CD14-positive monocyte (primary cell): Measurements from ENCODE around the gene IFITM2. TPM values are rescaled to one million over a fixed set of nuclear protein-coding genes. Genes with fewer than 3 reads are reported as not detected.

Experiments used
- DNase-seq, 3 donors: peaks; one replicate each; pipeline ENCODE4 v3.0.0-alpha.2; 2011 to 2022
- H2AFZ ChIP-seq: 2 replicates; pipeline ENCODE4 v1.6.0; 2012; ENCODE audit warnings: mild to moderate bottlenecking, low read depth, low read length, inconsistent platforms; ENCODE audit not compliant: insufficient read depth, poor library complexity, severe bottlenecking
- H3K27ac ChIP-seq, 2 donors: 1 replicate in 1 of 2; 2 replicates in 1 of 2; pipeline ENCODE4 v1.5.1; 2012 to 2013; ENCODE audit warnings: low read length in 2 of 2, control low read depth in 1 of 2, inconsistent platforms in 1 of 2, low read depth in 1 of 2, mild to moderate bottlenecking in 1 of 2
- H3K27me3 ChIP-seq, 2 donors: one replicate each; pipeline versions ENCODE4 v1.6.0 to v1.6.1; 2011 to 2013; ENCODE audit warnings: low read length in 2 of 2; ENCODE audit not compliant: control insufficient read depth in 2 of 2, insufficient read depth in 2 of 2
- H3K36me3 ChIP-seq, 2 donors: replicated peaks in 1 of 2; 1 replicate in 1 of 2; 2 replicates in 1 of 2; pipeline versions ENCODE4 v1.5.1 to v1.6.1; 2012 to 2013; ENCODE audit warnings: low read length in 2 of 2, control low read depth in 1 of 2, inconsistent platforms in 1 of 2, mild to moderate bottlenecking in 1 of 2; ENCODE audit not compliant: insufficient read depth in 2 of 2, control insufficient read depth in 1 of 2
- H3K4me1 ChIP-seq, 2 donors: 1 replicate in 1 of 2; 2 replicates in 1 of 2; pipeline versions ENCODE4 v1.5.1 to v1.6.1; 2012 to 2013; ENCODE audit warnings: low read length in 2 of 2, control low read depth in 1 of 2, inconsistent platforms in 1 of 2, mild to moderate bottlenecking in 1 of 2, moderate library complexity in 1 of 2; ENCODE audit not compliant: insufficient read depth in 2 of 2, control insufficient read depth in 1 of 2
- H3K4me2 ChIP-seq: replicated peaks from 2 replicates; pipeline ENCODE3; 2012; ENCODE audit warnings: low read length, moderate library complexity, mild to moderate bottlenecking; ENCODE audit not compliant: poor library complexity, severe bottlenecking; ENCODE audit errors: extremely low read depth
- H3K4me3 ChIP-seq, 3 experiments: fragments of 200-600 bp in 1 of 3; sonication (generic) in 1 of 3; replicated peaks in 1 of 3; 1 replicate in 2 of 3; 2 replicates in 1 of 3; pipeline ENCODE4 v1.5.1; 2011 to 2013; ENCODE audit warnings: low read length in 3 of 3, mild to moderate bottlenecking in 3 of 3, control low read depth in 2 of 3, low read depth in 2 of 3, inconsistent platforms in 1 of 3, moderate library complexity in 1 of 3
- H3K79me2 ChIP-seq: 2 replicates; pipeline ENCODE4 v1.6.0; 2012; ENCODE audit warnings: mild to moderate bottlenecking, control low read depth, inconsistent platforms, low read length, moderate library complexity; ENCODE audit not compliant: insufficient read depth
- H3K9ac ChIP-seq: 2 replicates; pipeline ENCODE4 v1.6.0; 2017; ENCODE audit warnings: low read length, mild to moderate bottlenecking; ENCODE audit not compliant: insufficient read depth, poor library complexity, severe bottlenecking
- H3K9me3 ChIP-seq, 2 donors: replicated peaks in 1 of 2; 1 replicate in 1 of 2; 2 replicates in 1 of 2; pipeline versions ENCODE4 v1.5.1 to v1.6.1; 2012 to 2013; ENCODE audit warnings: low read length in 2 of 2, control low read depth in 1 of 2; ENCODE audit not compliant: control insufficient read depth in 1 of 2, insufficient read depth in 1 of 2
- H4K20me1 ChIP-seq: 2 replicates; pipeline ENCODE4 v1.6.0; 2012; ENCODE audit warnings: mild to moderate bottlenecking, low read length, control low read depth, moderate library complexity; ENCODE audit not compliant: insufficient read depth
- H3K27ac Mint-ChIP-seq, 7 donors: one replicate each; pipeline ENCODE4 v1.8.0; 2020; ENCODE audit warnings: mild to moderate bottlenecking in 7 of 7, mixed read lengths in 7 of 7, moderate library complexity in 6 of 7, inconsistent platforms in 2 of 7
- H3K27me3 Mint-ChIP-seq, 3 donors: one replicate each; pipeline ENCODE4 v1.8.0; 2021 to 2022; ENCODE audit warnings: low read depth in 3 of 3, mild to moderate bottlenecking in 3 of 3, mixed read lengths in 3 of 3, moderate library complexity in 3 of 3, inconsistent platforms in 1 of 3
- H3K36me3 Mint-ChIP-seq, 2 donors: one replicate each; pipeline ENCODE4 v1.8.0; 2020; ENCODE audit warnings: mixed read lengths in 2 of 2, inconsistent platforms in 1 of 2, mild to moderate bottlenecking in 1 of 2
- H3K4me1 Mint-ChIP-seq: one replicate; pipeline ENCODE4 v1.8.0; 2020; ENCODE audit warnings: mild to moderate bottlenecking, mixed read lengths
- H3K4me3 Mint-ChIP-seq, 2 donors: one replicate each; pipeline ENCODE4 v1.8.0; 2020; ENCODE audit warnings: mild to moderate bottlenecking in 2 of 2, mixed read lengths in 2 of 2, moderate library complexity in 1 of 2
- H3K9me3 Mint-ChIP-seq, 7 donors: one replicate each; pipeline ENCODE4 v1.8.0; 2020 to 2022; ENCODE audit warnings: mixed read lengths in 7 of 7, mild to moderate bottlenecking in 6 of 7, moderate library complexity in 6 of 7, inconsistent platforms in 2 of 7
- CTCF ChIP-seq: fragments of 200-600 bp; IDR thresholded peaks from one replicate; pipeline ENCODE4 v1.8.0; 2022; ENCODE audit warnings: antibody characterized with exemption, mild to moderate bottlenecking
- WGBS: methylation state at CpG from one replicate; pipeline ENCODE4 v1.1.5; 2013; ENCODE audit warnings: missing lambda C conversion rate; ENCODE audit not compliant: insufficient coverage; 5-methylcytosine and 5-hydroxymethylcytosine counted together
- intact Hi-C, 2 donors: fragments of 100-400 bp; cut with micrococcal nuclease; formaldehyde crosslinking; loops; one replicate each; pipeline versions ENCODE4 v1.15.0 to v1.15.1; 2023
- polyA plus RNA-seq, 3 donors: library from polyadenylated mRNA; depleted of rRNA in 1 of 3; unstranded in 2 of 3; stranded (reverse) in 1 of 3; fragments of 300-500 nt in 2 of 3; fragments of >200 nt in 1 of 3; fragmentation: Illumina TruSeq in 2 of 3; gene quantifications; 1 replicate in 2 of 3; 2 replicates in 1 of 3; pipeline ENCODE4 v1.2.3, GENCODE V29; 2012 to 2021

IFITM2 gene
- polyA plus RNA-seq, 3 donors: 625 to 1,147 (median 705) TPM

GRCh38 chr11:297051-297585 lies 10.5 kb upstream of the IFITM2 start:
- H3K4me3 Mint-ChIP-seq: peak overlapping the region in 1 of 2 donors; percentile 15
- no peak overlapping the region for H3K4me3 ChIP-seq
- peaks cover 7 to 9% of the 10 kb centered on the region in 2 donors for H3K4me1 ChIP-seq
- H3K27me3 Mint-ChIP-seq: peaks cover 15 to 53% (median 25%) of the 10 kb centered on the region in 3 donors
- H3K36me3 Mint-ChIP-seq: peaks cover 2 to 6% of the 10 kb centered on the region in 2 donors
- H3K36me3 ChIP-seq: no peaks in the 10 kb centered on the region
- no peaks in the 10 kb centered on the region for H4K20me1 ChIP-seq
- intact Hi-C loops: no loop called here
- no peak overlapping the region for H3K27ac Mint-ChIP-seq
- H3K4me1 Mint-ChIP-seq: peaks cover 6% of the 10 kb centered on the region
- no peaks in the 10 kb centered on the region for H3K9me3 Mint-ChIP-seq
- peaks cover 0 to 6% of the 10 kb centered on the region in 2 donors for H3K27me3 ChIP-seq
- no peak overlapping the region for H3K27ac ChIP-seq
- no peaks in the 10 kb centered on the region for H3K79me2 ChIP-seq
- DNase-seq: no peak
- H2AFZ ChIP-seq: no peak overlapping the region
- no peaks in the 10 kb centered on the region for H3K9me3 ChIP-seq
- no peak overlapping the region for H3K4me2 ChIP-seq
- H3K9ac ChIP-seq: no peak overlapping the region
- 73% methylated on average over 8 of the region's 13 CpGs for WGBS
- TF ChIP-seq CTCF: no peak

GRCh38 chr11:297586-298405 lies 9.8 kb upstream of the IFITM2 start:
- no peaks in the 10 kb centered on the region for H3K36me3 ChIP-seq
- Mint-ChIP-seq H3K4me1 (peaks cover 7% of the 10 kb centered on the region), H3K27me3 (peaks cover 17 to 55% (median 23%) of the 10 kb centered on the region in 3 donors), H3K9me3 (no peaks in the 10 kb centered on the region), H3K4me3 (peak overlapping the region in 1 of 2 donors; percentile 64), H3K36me3 (peaks cover 2 to 6% of the 10 kb centered on the region in 2 donors), H3K27ac (peak overlapping the region in 3 of 7 donors; percentile 32 to 80 (median 57))
- H3K4me3 ChIP-seq: no peak overlapping the region
- peaks cover 7 to 9% of the 10 kb centered on the region in 2 donors for H3K4me1 ChIP-seq
- no peaks in the 10 kb centered on the region for H4K20me1 ChIP-seq
- peaks cover 0 to 6% of the 10 kb centered on the region in 2 donors for H3K27me3 ChIP-seq
- no peak for TF ChIP-seq CTCF
- WGBS: 68% methylated on average over 25 of the region's 26 CpGs
- no peak overlapping the region for H3K4me2 ChIP-seq
- H3K9me3 ChIP-seq: no peaks in the 10 kb centered on the region
- H3K9ac ChIP-seq: no peak overlapping the region
- no peak overlapping the region for H3K27ac ChIP-seq
- no peak for DNase-seq
- H3K79me2 ChIP-seq: no peaks in the 10 kb centered on the region
- no peak overlapping the region for H2AFZ ChIP-seq
- intact Hi-C loops: no loop called here
